ENCODE results near the gene SDSL. TPM values are rescaled to one million over a fixed set of nuclear protein-coding genes. Genes with fewer than 3 reads are reported as not detected.
A peak's percentile ranks its signal among the peaks of the same experiment; 100 is the strongest.

SDSL gene
- polyA plus RNA-seq (2013, experiment 1 of 2) = 4.1 TPM
- 4.2 TPM for polyA plus RNA-seq (2013, experiment 2 of 2)

DNA sequence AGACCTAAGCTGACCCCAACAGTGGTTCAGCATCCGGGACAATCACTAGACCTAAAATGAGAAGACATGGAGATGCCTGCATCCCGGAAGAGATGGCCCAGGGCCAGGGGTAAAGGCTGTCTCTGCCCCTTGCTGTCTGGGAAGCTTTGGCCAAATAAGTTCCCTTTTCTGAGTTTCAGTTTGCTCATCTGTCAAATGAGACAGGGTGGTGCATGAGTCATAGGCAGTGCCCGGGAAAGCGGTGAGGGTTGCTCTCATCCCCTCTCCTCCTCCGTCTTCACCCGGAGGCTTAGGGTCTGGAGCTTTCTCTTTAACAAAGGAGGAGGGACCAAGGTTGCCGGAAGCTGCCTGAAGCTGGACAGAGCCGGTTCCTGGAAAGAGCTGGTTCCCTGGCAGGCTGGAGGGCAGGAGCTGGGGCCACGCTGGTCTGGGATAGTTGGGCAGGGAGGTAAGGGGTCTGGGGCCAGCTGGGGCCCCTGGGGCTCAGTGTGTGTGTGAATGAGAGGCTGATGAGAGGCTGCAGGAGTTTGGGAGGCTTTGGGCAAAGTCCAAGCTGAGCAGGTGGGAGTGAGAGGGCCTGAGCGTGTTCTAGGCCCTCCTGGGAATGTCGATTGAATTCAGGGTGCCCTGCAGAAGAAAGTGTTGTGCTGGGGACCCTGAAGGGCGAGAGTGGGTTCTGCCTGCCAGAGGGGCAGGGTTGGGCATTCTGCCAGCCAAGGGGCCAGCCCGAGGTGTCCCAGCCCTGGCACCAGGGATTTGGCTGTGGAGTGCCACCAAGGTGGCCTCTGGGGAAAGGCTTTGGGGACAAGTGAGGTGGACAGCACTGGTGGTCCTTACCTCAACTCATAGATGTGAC is at the start of gene SDSL:
Gene SDSL, plus strand, starts transcription at position 351 of the 856 bp plus-strand sequence. CDS start 5,603 bp downstream, outside the sequence.
- Histone ChIP-seq H3K4me3 (ENCODE audit: extremely low read depth, insufficient read depth, low read length, poor library complexity, severe bottlenecking) (peak within 1 kb of the TSS; percentile 40), H3K27ac (ENCODE audit: low read depth, low read length, severe bottlenecking) (peak within 1 kb of the TSS; percentile 89), H3K4me1 (ENCODE audit: control insufficient read depth, insufficient read depth, low read length, poor library complexity, severe bottlenecking) (peaks cover 3% of the 10 kb centered on the region), H3K9me3 (ENCODE audit: control insufficient read depth, low read length) (no peaks in the 10 kb centered on the region), H3K36me3 (ENCODE audit: control insufficient read depth, insufficient read depth, low read length) (no peaks in the 10 kb centered on the region)
- WGBS, 2 experiments (ENCODE audit: insufficient coverage in 2 of 2) = 13 to 65% methylated on average over 6 to 8 of the region's 13 CpGs

- H3K4me1 ChIP-seq (ENCODE audit: control insufficient read depth, insufficient read depth, low read length, poor library complexity, severe bottlenecking) = no peaks in the 10 kb centered on the region
- H3K9me3 ChIP-seq (ENCODE audit: control insufficient read depth, low read length) = no peaks in the 10 kb centered on the region
- 96 to 100% methylated on average over 1 to 3 of the region's 3 CpGs for WGBS, 2 experiments (ENCODE audit: insufficient coverage in 2 of 2)
- H3K27ac ChIP-seq (ENCODE audit: low read depth, low read length, severe bottlenecking) = no peak overlapping the region
- H3K4me3 ChIP-seq (ENCODE audit: extremely low read depth, insufficient read depth, low read length, poor library complexity, severe bottlenecking) = no peak overlapping the region
- H3K36me3 ChIP-seq (ENCODE audit: control insufficient read depth, insufficient read depth, low read length) = peaks cover 40% of the 10 kb centered on the region
These were observed 48.7 kb upstream of the SDSL start for GRCh38 chr12:113373440-113373839.

DNA sequence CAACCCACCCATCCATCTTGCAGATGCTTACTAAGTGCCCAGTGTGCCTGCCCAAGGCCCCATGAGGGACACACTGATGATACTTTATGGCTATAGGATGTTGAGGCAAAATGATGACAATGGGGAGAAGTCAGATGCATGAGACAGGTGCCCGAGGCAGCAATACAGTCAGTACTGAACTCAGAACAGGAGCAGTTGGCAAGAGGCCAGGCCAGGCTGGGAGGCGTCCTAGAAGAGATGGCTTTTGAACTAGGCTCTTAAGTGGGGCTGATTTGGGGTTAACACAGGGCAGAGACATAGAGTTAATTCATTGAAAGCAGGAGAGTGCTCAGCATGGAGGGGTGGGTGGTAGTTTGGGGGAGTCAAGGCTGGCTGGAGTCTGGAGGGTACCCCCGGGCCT is 48.2 kb upstream of the SDSL start:
- WGBS, 2 experiments (ENCODE audit: insufficient coverage in 2 of 2) = 95 to 97% methylated on average over 2 of the region's 3 CpGs
- H3K27ac ChIP-seq (ENCODE audit: low read depth, low read length, severe bottlenecking) = no peak overlapping the region
- H3K4me1 ChIP-seq (ENCODE audit: control insufficient read depth, insufficient read depth, low read length, poor library complexity, severe bottlenecking) = no peaks in the 10 kb centered on the region
- no peak overlapping the region for H3K4me3 ChIP-seq (ENCODE audit: extremely low read depth, insufficient read depth, low read length, poor library complexity, severe bottlenecking)
- no peaks in the 10 kb centered on the region for H3K9me3 ChIP-seq (ENCODE audit: control insufficient read depth, low read length)
- peaks cover 40% of the 10 kb centered on the region for H3K36me3 ChIP-seq (ENCODE audit: control insufficient read depth, insufficient read depth, low read length)

- Histone ChIP-seq H3K9me3 (ENCODE audit: control insufficient read depth, low read length) (no peaks in the 10 kb centered on the region), H3K4me3 (ENCODE audit: extremely low read depth, insufficient read depth, low read length, poor library complexity, severe bottlenecking) (no peak overlapping the region), H3K4me1 (ENCODE audit: control insufficient read depth, insufficient read depth, low read length, poor library complexity, severe bottlenecking) (no peaks in the 10 kb centered on the region), H3K27ac (ENCODE audit: low read depth, low read length, severe bottlenecking) (no peak overlapping the region), H3K36me3 (ENCODE audit: control insufficient read depth, insufficient read depth, low read length) (peaks cover 37% of the 10 kb centered on the region)
- 87 to 100% methylated on average over 1 to 3 of the region's 4 CpGs for WGBS, 2 experiments (ENCODE audit: insufficient coverage in 2 of 2)
These were observed 47.3 kb upstream of the SDSL start for GRCh38 chr12:113374823-113375428.

- Histone ChIP-seq H3K27ac (ENCODE audit: low read depth, low read length, severe bottlenecking) (no peak overlapping the region), H3K36me3 (ENCODE audit: control insufficient read depth, insufficient read depth, low read length) (peaks cover 38% of the 10 kb centered on the region), H3K4me3 (ENCODE audit: extremely low read depth, insufficient read depth, low read length, poor library complexity, severe bottlenecking) (no peak overlapping the region), H3K4me1 (ENCODE audit: control insufficient read depth, insufficient read depth, low read length, poor library complexity, severe bottlenecking) (peaks cover 5% of the 10 kb centered on the region), H3K9me3 (ENCODE audit: control insufficient read depth, low read length) (no peaks in the 10 kb centered on the region)
- 92 to 100% methylated on average over 1 to 2 of the region's 3 CpGs for WGBS, 2 experiments (ENCODE audit: insufficient coverage in 2 of 2)
These were observed 43.9 kb upstream of the SDSL start for GRCh38 chr12:113378291-113378690.

- WGBS, 2 experiments (ENCODE audit: insufficient coverage in 2 of 2) = 81 to 100% methylated on average over 1 to 7 of the region's 11 CpGs
- H3K4me3 ChIP-seq (ENCODE audit: extremely low read depth, insufficient read depth, low read length, poor library complexity, severe bottlenecking) = no peak overlapping the region
- peaks cover 5% of the 10 kb centered on the region for H3K4me1 ChIP-seq (ENCODE audit: control insufficient read depth, insufficient read depth, low read length, poor library complexity, severe bottlenecking)
- H3K36me3 ChIP-seq (ENCODE audit: control insufficient read depth, insufficient read depth, low read length) = peaks cover 39% of the 10 kb centered on the region
- H3K27ac ChIP-seq (ENCODE audit: low read depth, low read length, severe bottlenecking) = no peak overlapping the region
- no peaks in the 10 kb centered on the region for H3K9me3 ChIP-seq (ENCODE audit: control insufficient read depth, low read length)
These were observed 41.0 kb upstream of the SDSL start for GRCh38 chr12:113381220-113381619.

- Histone ChIP-seq H3K27ac (ENCODE audit: low read depth, low read length, severe bottlenecking) (no peak overlapping the region), H3K4me1 (ENCODE audit: control insufficient read depth, insufficient read depth, low read length, poor library complexity, severe bottlenecking) (peaks cover 5% of the 10 kb centered on the region), H3K4me3 (ENCODE audit: extremely low read depth, insufficient read depth, low read length, poor library complexity, severe bottlenecking) (no peak overlapping the region), H3K9me3 (ENCODE audit: control insufficient read depth, low read length) (no peaks in the 10 kb centered on the region), H3K36me3 (ENCODE audit: control insufficient read depth, insufficient read depth, low read length) (peaks cover 34% of the 10 kb centered on the region)
- 97 to 100% methylated on average over 2 to 3 of the region's 4 CpGs for WGBS, 2 experiments (ENCODE audit: insufficient coverage in 2 of 2)
These were observed 40.0 kb upstream of the SDSL start for GRCh38 chr12:113382206-113382605.

- 94 to 100% methylated on average over 2 to 13 of the region's 14 CpGs for WGBS, 2 experiments (ENCODE audit: insufficient coverage in 2 of 2)
- H3K4me1 ChIP-seq (ENCODE audit: control insufficient read depth, insufficient read depth, low read length, poor library complexity, severe bottlenecking) = peaks cover 5% of the 10 kb centered on the region
- no peaks in the 10 kb centered on the region for H3K9me3 ChIP-seq (ENCODE audit: control insufficient read depth, low read length)
- no peak overlapping the region for H3K27ac ChIP-seq (ENCODE audit: low read depth, low read length, severe bottlenecking)
- peaks cover 29% of the 10 kb centered on the region for H3K36me3 ChIP-seq (ENCODE audit: control insufficient read depth, insufficient read depth, low read length)
- H3K4me3 ChIP-seq (ENCODE audit: extremely low read depth, insufficient read depth, low read length, poor library complexity, severe bottlenecking) = no peak overlapping the region
These were observed 37.4 kb upstream of the SDSL start for GRCh38 chr12:113384778-113385177.

DNA sequence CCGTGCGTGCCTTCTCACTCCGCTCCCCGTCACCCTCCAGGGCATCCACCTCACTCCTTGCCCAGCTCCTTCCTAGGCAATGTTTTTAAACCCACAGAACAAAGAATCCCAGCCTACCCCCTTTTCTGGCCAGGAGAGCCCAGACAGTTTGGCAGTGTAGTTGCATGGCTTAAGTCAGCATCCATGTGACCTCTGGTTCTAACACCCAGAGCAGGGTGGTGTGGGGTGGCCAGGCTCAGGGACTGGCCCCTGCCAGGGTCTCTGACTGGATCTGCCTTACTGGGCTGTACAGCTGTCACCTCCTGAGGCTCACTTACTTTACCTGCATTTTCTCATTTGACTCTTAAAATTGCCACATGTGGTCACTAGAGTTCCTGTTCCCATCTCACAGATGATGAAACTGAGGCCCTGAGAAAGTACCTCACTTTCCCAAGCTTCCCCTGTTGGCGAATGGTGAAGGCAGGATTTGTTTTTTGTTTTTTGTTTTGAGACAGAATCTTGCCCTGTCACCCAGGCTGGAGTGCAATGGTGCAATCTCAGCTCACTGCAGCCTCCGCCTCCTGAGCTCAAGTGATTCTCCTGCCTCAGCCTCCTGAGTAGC is 36.8 kb upstream of the SDSL start:
- Histone ChIP-seq H3K4me1 (ENCODE audit: control insufficient read depth, insufficient read depth, low read length, poor library complexity, severe bottlenecking) (peaks cover 5% of the 10 kb centered on the region), H3K36me3 (ENCODE audit: control insufficient read depth, insufficient read depth, low read length) (peaks cover 26% of the 10 kb centered on the region), H3K4me3 (ENCODE audit: extremely low read depth, insufficient read depth, low read length, poor library complexity, severe bottlenecking) (no peak overlapping the region), H3K9me3 (ENCODE audit: control insufficient read depth, low read length) (no peaks in the 10 kb centered on the region), H3K27ac (ENCODE audit: low read depth, low read length, severe bottlenecking) (no peak overlapping the region)
- WGBS, 2 experiments (ENCODE audit: insufficient coverage in 2 of 2) = 88 to 90% methylated on average over 5 to 6 of the region's 6 CpGs

DNA sequence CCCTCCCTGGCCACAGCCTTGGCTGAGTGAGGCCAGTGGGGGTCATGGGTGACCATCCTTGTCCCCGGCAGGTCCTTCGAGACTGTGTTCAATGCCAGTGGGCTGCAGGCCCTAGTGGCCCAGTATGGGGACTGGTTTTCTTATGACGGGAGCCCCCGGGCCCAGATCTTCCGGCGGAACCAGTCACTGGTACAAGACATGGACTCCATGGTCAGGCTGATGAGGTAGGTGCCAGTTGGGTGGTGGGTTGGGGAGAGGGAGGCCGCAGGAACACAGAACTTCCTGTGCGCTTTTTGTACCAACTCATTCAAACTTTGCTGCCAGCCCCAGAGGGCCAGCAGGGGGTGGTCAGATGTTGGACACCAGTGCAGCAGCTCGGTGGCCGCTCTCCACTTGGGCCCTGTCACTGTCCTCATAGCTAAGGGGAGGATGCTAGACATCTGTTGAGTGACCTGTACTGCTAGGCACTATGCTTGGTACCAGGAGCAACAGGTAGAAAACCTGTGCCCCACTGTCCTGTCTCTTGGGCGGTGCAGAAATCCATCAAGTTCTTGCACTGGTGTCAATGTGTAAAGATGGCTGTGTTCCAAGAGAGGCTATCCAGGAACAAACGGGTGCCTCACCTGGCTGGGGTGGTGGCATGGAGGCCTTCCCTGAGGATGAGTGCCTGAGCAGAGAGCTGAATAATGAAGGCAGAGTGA is 35.2 kb upstream of the SDSL start:
- no peak overlapping the region for H3K4me3 ChIP-seq (ENCODE audit: extremely low read depth, insufficient read depth, low read length, poor library complexity, severe bottlenecking)
- H3K27ac ChIP-seq (ENCODE audit: low read depth, low read length, severe bottlenecking) = no peak overlapping the region
- peaks cover 23% of the 10 kb centered on the region for H3K36me3 ChIP-seq (ENCODE audit: control insufficient read depth, insufficient read depth, low read length)
- 97 to 98% methylated on average over 10 to 11 of the region's 12 CpGs for WGBS, 2 experiments (ENCODE audit: insufficient coverage in 2 of 2)
- H3K9me3 ChIP-seq (ENCODE audit: control insufficient read depth, low read length) = no peaks in the 10 kb centered on the region
- no peaks in the 10 kb centered on the region for H3K4me1 ChIP-seq (ENCODE audit: control insufficient read depth, insufficient read depth, low read length, poor library complexity, severe bottlenecking)

All from mesodermal cell (in vitro differentiated cells).